ENCODE data around the gene CTR9. TPM values are rescaled to one million over a fixed set of nuclear protein-coding genes. Genes with fewer than 3 reads are reported as not detected.

Gene CTR9
- total and polyA plus RNA-seq, 9 of the 15 experiments (the other 6 are each of a cell fraction or from before 2014, with no cell fraction given): 25.4 to 79.3 (median 47.3) TPM

- TF ChIP-seq STAT6 (CRISPR knock-in tag; IDR thresholded peaks at IDR 0.05): no peak
- TF ChIP-seq ZNF12 (CRISPR knock-in tag; IDR thresholded peaks at IDR 0.05): no peak
- no peak for TF ChIP-seq ZFP91 (CRISPR knock-in tag; IDR thresholded peaks at IDR 0.05)
- TF ChIP-seq LEF1 (IDR thresholded peaks at IDR 0.05): peak; percentile 91
- peak; percentile 6 for TF ChIP-seq CCNT2 (IDR thresholded peaks at IDR 0.05; ENCODE audit: borderline replicate concordance, extremely low read depth, insufficient read length, low read depth, low read length)
- TF ChIP-seq ZNF79 (CRISPR knock-in tag; IDR thresholded peaks at IDR 0.05; ENCODE audit: low read depth): no peak
- peak in 1 of 2 experiments; percentile 76; a peak in 2 of 4 replicates for TF ChIP-seq TBL1XR1 (IDR thresholded peaks at IDR 0.05; ENCODE audit: low read length in 2 of 2)
- peak; percentile 84 for TF ChIP-seq L3MBTL2 (IDR thresholded peaks at IDR 0.05)
- peak; percentile 94 for TF ChIP-seq SMARCE1 (IDR thresholded peaks at IDR 0.05)
- no peak for TF ChIP-seq SAFB2 (IDR thresholded peaks at IDR 0.05; ENCODE audit: borderline replicate concordance, low read depth, low read length, severe bottlenecking)
- no peak for TF ChIP-seq SRF (CRISPR knock-in tag; IDR thresholded peaks at IDR 0.05)
- no peak for TF ChIP-seq MCM2 (IDR thresholded peaks at IDR 0.05; ENCODE audit: low read depth)
- TF ChIP-seq PTTG1 (tag; IDR thresholded peaks at IDR 0.05; ENCODE audit: low read depth): no peak
- peak; percentile 83 for TF ChIP-seq PKNOX1 (IDR thresholded peaks at IDR 0.05)
- no peak for TF ChIP-seq TRIM25 (IDR thresholded peaks at IDR 0.05; ENCODE audit: borderline replicate concordance)
- TF ChIP-seq ZNF165 (CRISPR knock-in tag; IDR thresholded peaks at IDR 0.05; ENCODE audit: borderline replicate concordance): no peak
- TF ChIP-seq RAD51 (IDR thresholded peaks at IDR 0.05; ENCODE audit: borderline replicate concordance, low read depth): 0 out of 2 replicates have a peak, but pooled peaks have one; percentile 34
- no peak for TF ChIP-seq SMARCB1 (IDR thresholded peaks at IDR 0.05; ENCODE audit: insufficient read length, low read depth)
Observed at GRCh38 chr11:10742460-10743208, 8.4 kb upstream of the CTR9 start (continued).
